B cell (primary cell): ENCODE data around the gene HILPDA. TPM values are rescaled to one million over a fixed set of nuclear protein-coding genes. Genes with fewer than 3 reads are reported as not detected.
A peak's percentile ranks its signal among the peaks of the same experiment; 100 is the strongest.

ENCODE experiments used
- ATAC-seq: fragments of 200-7000 bp; cut with Tn5 transposase; one replicate; pipeline ENCODE4 v1.10.0; 2021; ENCODE audit warnings: low read depth, mild to moderate bottlenecking, moderate number of reproducible peaks, moderate library complexity
- CTCF ChIA-PET: fragments of 350-600 bp; sonication (Branson Sonifier 250); formaldehyde crosslinking; loops from one replicate; lab custom pipeline; 2021; ENCODE audit warnings: antibody characterized with exemption, inconsistent platforms; lab: Charles Lee
- POLR2A ChIA-PET: fragments of 350-600 bp; sonication (Branson Sonifier 250); formaldehyde crosslinking; loops from one replicate; lab custom pipeline; 2021; ENCODE audit warnings: antibody characterized with exemption; lab: Charles Lee
- DNase-seq: peaks from one replicate; pipeline ENCODE4 v3.0.0; 2013
- H2AFZ ChIP-seq: 2 replicates; pipeline ENCODE4 v1.6.1; 2012; ENCODE audit warnings: mild to moderate bottlenecking, low read depth, low read length; ENCODE audit not compliant: insufficient read depth, poor library complexity, severe bottlenecking
- H3K27ac ChIP-seq, 2 donors: 1 replicate in 1 of 2; 2 replicates in 1 of 2; pipeline ENCODE4 v1.5.1; 2012 to 2013; ENCODE audit warnings: low read length in 2 of 2, mild to moderate bottlenecking in 2 of 2, moderate library complexity in 1 of 2
- H3K27me3 ChIP-seq, 4 experiments: fragments of 200-600 bp in 1 of 4; sonication (generic) in 1 of 4; replicated peaks in 1 of 4; 1 replicate in 2 of 4; 2 replicates in 2 of 4; pipeline versions ENCODE4 v1.6.1 to v1.7.0; 2013 to 2016; ENCODE audit warnings: low read length in 3 of 4, mild to moderate bottlenecking in 2 of 4, mixed read lengths in 1 of 4, moderate library complexity in 1 of 4; ENCODE audit not compliant: insufficient read depth in 4 of 4, control insufficient read depth in 3 of 4; ENCODE audit errors: control extremely low read depth in 1 of 4
- H3K36me3 ChIP-seq, 2 experiments: replicated peaks in 1 of 2; 1 replicate in 1 of 2; 2 replicates in 1 of 2; pipeline versions ENCODE4 v1.6.1 to v1.7.1; 2013; ENCODE audit warnings: low read length in 1 of 2; ENCODE audit not compliant: insufficient read depth in 2 of 2, control insufficient read depth in 1 of 2; ENCODE audit errors: control extremely low read depth in 1 of 2, extremely low read depth in 1 of 2
- H3K4me1 ChIP-seq, 2 donors: fragments of 200-600 bp in 1 of 2; sonication (generic) in 1 of 2; 1 replicate in 1 of 2; 2 replicates in 1 of 2; pipeline versions ENCODE4 v1.5.1 to v1.6.1; 2013 to 2017; ENCODE audit warnings: low read length in 2 of 2; ENCODE audit not compliant: control insufficient read depth in 2 of 2, insufficient read depth in 2 of 2
- H3K4me2 ChIP-seq: replicated peaks from 2 replicates; pipeline ENCODE3; 2012; ENCODE audit warnings: mild to moderate bottlenecking, low read depth, low read length; ENCODE audit not compliant: poor library complexity, severe bottlenecking
- H3K4me3 ChIP-seq, 5 experiments: fragments of 200-600 bp in 1 of 5; sonication (generic) in 1 of 5; 1 replicate in 3 of 5; 2 replicates in 2 of 5; pipeline versions ENCODE4 v1.5.1 to v1.7.0; 2011 to 2016; ENCODE audit warnings: low read length in 4 of 5, mild to moderate bottlenecking in 4 of 5, low read depth in 2 of 5, control low read depth in 1 of 5, moderate library complexity in 1 of 5; ENCODE audit not compliant: insufficient read depth in 1 of 5; ENCODE audit errors: control extremely low read depth in 1 of 5, extremely low read depth in 1 of 5
- H3K79me2 ChIP-seq: fragments of 200-600 bp; sonication (generic); one replicate; pipeline ENCODE4 v1.6.0; 2016; ENCODE audit warnings: low read length; ENCODE audit not compliant: control insufficient read depth, insufficient read depth
- H3K9ac ChIP-seq: fragments of 200-600 bp; sonication (generic); 2 replicates; pipeline ENCODE4 v1.6.1; 2017; ENCODE audit warnings: mild to moderate bottlenecking, low read length, moderate library complexity
- H3K9me3 ChIP-seq, 3 donors: one replicate each; pipeline versions ENCODE4 v1.6.1 to v1.7.1; 2013; ENCODE audit warnings: low read length in 2 of 3; ENCODE audit not compliant: control insufficient read depth in 2 of 3, insufficient read depth in 1 of 3; ENCODE audit errors: control extremely low read depth in 1 of 3
- H4K20me1 ChIP-seq: 2 replicates; pipeline ENCODE4 v1.6.0; 2012; ENCODE audit warnings: mild to moderate bottlenecking, low read length; ENCODE audit not compliant: insufficient read depth, control insufficient read depth, poor library complexity, severe bottlenecking
- H3K27ac Mint-ChIP-seq: one replicate; pipeline ENCODE4 v1.8.0; 2021; ENCODE audit warnings: mixed read lengths
- H3K27me3 Mint-ChIP-seq: one replicate; pipeline ENCODE4 v1.8.0; 2021; ENCODE audit warnings: mixed read lengths
- H3K4me1 Mint-ChIP-seq: one replicate; pipeline ENCODE4 v1.8.0; 2021; ENCODE audit warnings: mixed read lengths
- H3K4me3 Mint-ChIP-seq: one replicate; pipeline ENCODE4 v1.8.0; 2021; ENCODE audit warnings: mixed read lengths
- H3K9me3 Mint-ChIP-seq: one replicate; pipeline ENCODE4 v1.8.0; 2022; ENCODE audit warnings: mixed read lengths; ENCODE audit not compliant: insufficient read depth
- CTCF ChIP-seq: fragments of 200-600 bp; IDR thresholded peaks from one replicate; pipeline ENCODE4 v1.8.0; 2022; ENCODE audit warnings: antibody characterized with exemption, mild to moderate bottlenecking
- EZH2 ChIP-seq: IDR thresholded peaks from 2 replicates; pipeline ENCODE4 v1.6.1; 2012; ENCODE audit warnings: borderline replicate concordance, low read depth, mild to moderate bottlenecking, moderate library complexity, low read length; ENCODE audit not compliant: insufficient read depth, poor library complexity, severe bottlenecking
- WGBS: methylation state at CpG from one replicate; pipeline ENCODE4 v1.1.5; 2013; ENCODE audit warnings: missing lambda C conversion rate; ENCODE audit not compliant: insufficient coverage; 5-methylcytosine and 5-hydroxymethylcytosine counted together
- intact Hi-C: fragments of 100-400 bp; cut with micrococcal nuclease; formaldehyde crosslinking; loops from one replicate; pipeline ENCODE4 v1.10.0; 2022
- polyA plus RNA-seq: library from polyadenylated mRNA; depleted of rRNA; stranded (reverse); fragments of >200 nt; gene quantifications from 2 replicates; pipeline ENCODE4 v1.2.3, GENCODE V29; 2012
- total RNA-seq, 2 donors: library from RNA; stranded (reverse); fragments of 120-200 nt in 1 of 2; gene quantifications; 1 replicate in 1 of 2; 2 replicates in 1 of 2; pipeline versions ENCODE4 v1.2.3 to v1.2.4, GENCODE V29; 2013 to 2022

The HILPDA gene
- total and polyA plus RNA-seq, 2 donors (not counting 1 experiment from before 2014, with no cell fraction given) = 6.5 to 10.1 TPM

- H3K36me3 ChIP-seq = no peaks in the 10 kb centered on the region
- Mint-ChIP-seq H3K27me3 (peaks cover 4% of the 10 kb centered on the region), H3K4me1 (peaks cover 47% of the 10 kb centered on the region), H3K4me3 (peak overlapping the region; percentile 95), H3K9me3 (no peaks in the 10 kb centered on the region), H3K27ac (peak overlapping the region; percentile 84)
- H3K4me2 ChIP-seq = peak overlapping the region; percentile 86
- peaks cover 21 to 59% of the 10 kb centered on the region in 2 donors for H3K4me1 ChIP-seq
- H3K9ac ChIP-seq = no peak overlapping the region
- POLR2A ChIA-PET = no interaction called here
- no peak overlapping the region for H2AFZ ChIP-seq
- H3K27ac ChIP-seq = no peak overlapping the region
- no peak for ATAC-seq
- H3K79me2 ChIP-seq = no peaks in the 10 kb centered on the region
- DNase-seq = peak; percentile 29
- no peaks in the 10 kb centered on the region for H3K27me3 ChIP-seq
- H4K20me1 ChIP-seq = peaks cover 14% of the 10 kb centered on the region
- intact Hi-C loops = loop anchor here (2.0 to 5.0 kb wide), 3 partner anchors 66 to 331 kb away; partner anchors contain the start of genes CALU and RBM28
- CTCF ChIA-PET = interaction anchor here (0.5 to 23.4 kb wide), 9 partner anchors 9 to 52 kb away, joined by 3 to 331 read pairs (median 4); no protein-coding TSS in a partner anchor
- no peaks in the 10 kb centered on the region for H3K9me3 ChIP-seq
- peak overlapping the region in 1 of 5 experiments; percentile 73 for H3K4me3 ChIP-seq
- TF ChIP-seq CTCF = no peak
- no peak for TF ChIP-seq EZH2
- 58% methylated on average over 3 of the region's 11 CpGs for WGBS
Measured at GRCh38 chr7:128407751-128408708, 47.6 kb upstream of the HILPDA start.
